ENCODE results near the gene PRKG2.
"Not testable (repeated sequence)": the region's sequence is repeated elsewhere in the genome, so short reads cannot be mapped to it uniquely, and the experiment has no call there.

The PRKG2 gene

DNA sequence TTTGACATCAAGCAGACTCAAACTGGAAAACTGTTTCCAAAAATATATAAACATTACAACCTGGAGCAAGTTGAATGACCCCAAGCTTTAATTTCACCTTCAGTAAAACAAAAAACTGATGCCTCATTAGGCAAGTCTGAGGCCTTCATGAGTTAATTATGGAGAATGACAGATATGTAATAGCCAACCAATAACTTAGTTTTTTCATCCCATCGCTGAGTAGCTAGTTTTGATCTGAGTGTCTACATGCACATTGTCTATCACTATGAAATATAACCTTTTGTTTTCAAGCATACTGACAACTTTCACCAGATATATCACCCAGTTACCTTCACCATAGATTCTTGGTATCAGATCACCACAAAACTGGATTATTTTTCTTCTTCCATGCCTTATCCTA, 16.4 kb downstream of the PRKG2 start:
- FAIRE-seq, result no peak
- DNase-seq (ENCODE audit: insufficient read length, low spot score), result no peak
- TF ChIP-seq POLR2A (IDR thresholded peaks at IDR 0.05; ENCODE audit: low read depth, low read length), result no peak

DNA sequence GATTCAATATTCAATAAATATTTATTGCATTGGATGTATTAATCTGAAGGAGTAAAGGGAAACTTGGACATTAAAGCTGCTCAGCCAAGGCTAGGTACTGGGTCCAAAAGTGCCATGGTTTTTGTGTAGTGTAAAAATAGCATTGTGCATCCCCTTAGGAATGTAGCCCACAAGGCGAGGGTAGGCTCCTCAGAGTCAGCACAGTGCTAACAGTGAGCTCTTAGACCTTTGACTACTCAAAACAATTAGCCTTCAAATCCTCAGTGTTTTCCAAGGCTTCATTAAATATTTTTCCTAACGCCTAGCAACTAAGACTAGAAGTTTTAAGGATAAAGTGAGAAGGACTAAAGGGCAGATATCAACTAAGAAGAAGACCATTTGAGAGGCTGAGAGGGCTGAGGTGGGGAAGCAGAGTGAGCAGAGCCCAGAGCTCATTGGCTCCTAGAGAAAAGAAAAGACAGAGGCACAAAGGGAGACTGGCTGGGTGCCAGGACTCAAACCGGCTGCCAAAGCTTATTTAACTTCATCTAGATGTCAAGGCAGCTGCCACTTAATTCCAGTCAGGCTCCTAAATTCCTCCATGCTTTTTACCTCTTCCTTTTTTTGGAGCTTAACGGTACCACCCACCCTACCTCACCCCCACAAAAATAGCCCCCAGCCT, 17.0 kb downstream of the PRKG2 start:
- FAIRE-seq (no peak), DNase-seq (ENCODE audit: insufficient read length, low spot score) (no peak)
- TF ChIP-seq POLR2A (IDR thresholded peaks at IDR 0.05; ENCODE audit: low read depth, low read length), result no peak

GRCh38 chr4:81196126-81196650, 18.8 kb downstream of the PRKG2 start:
- FAIRE-seq, result no peak
- no peak for DNase-seq (ENCODE audit: insufficient read length, low spot score)
- no peak for TF ChIP-seq POLR2A (IDR thresholded peaks at IDR 0.05; ENCODE audit: low read depth, low read length)

GRCh38 chr4:81195475-81195874, 19.5 kb downstream of the PRKG2 start:
- FAIRE-seq (no peak), DNase-seq (ENCODE audit: insufficient read length, low spot score) (no peak)
- TF ChIP-seq POLR2A (IDR thresholded peaks at IDR 0.05; ENCODE audit: low read depth, low read length), result no peak

GRCh38 chr4:81194286-81194685, 20.7 kb downstream of the PRKG2 start:
- no peak for TF ChIP-seq POLR2A (IDR thresholded peaks at IDR 0.05; ENCODE audit: low read depth, low read length)
- DNase-seq (ENCODE audit: insufficient read length, low spot score) (no peak), FAIRE-seq (no peak)

- FAIRE-seq (no peak), DNase-seq (ENCODE audit: insufficient read length, low spot score) (no peak)
- TF ChIP-seq POLR2A (IDR thresholded peaks at IDR 0.05; ENCODE audit: low read depth, low read length), result no peak
Observed at GRCh38 chr4:81180916-81181315, 34.1 kb downstream of the PRKG2 start.

- TF ChIP-seq POLR2A (IDR thresholded peaks at IDR 0.05; ENCODE audit: low read depth, low read length), result no peak
- FAIRE-seq, result no peak
- no peak for DNase-seq (ENCODE audit: insufficient read length, low spot score)
Observed at GRCh38 chr4:81179326-81179725, 35.7 kb downstream of the PRKG2 start.

DNA sequence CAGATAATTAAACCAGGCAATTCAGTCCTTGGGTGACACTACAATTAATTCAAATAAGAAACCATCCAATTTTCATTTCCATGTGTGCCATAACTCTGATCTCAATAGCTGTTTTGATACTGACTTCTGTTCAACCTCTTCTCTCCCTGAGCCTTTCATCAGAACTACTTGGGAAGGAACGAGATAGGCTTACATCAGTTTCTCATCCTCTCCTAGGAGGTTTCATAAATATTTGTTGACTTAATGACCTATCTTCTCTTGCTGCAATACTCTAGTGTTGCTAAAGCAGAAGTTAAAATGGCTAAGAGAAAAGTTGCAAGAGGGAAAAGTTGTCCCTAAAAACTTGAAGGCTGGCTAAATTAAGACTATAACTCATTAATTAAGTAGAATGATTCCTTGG, 41.8 kb downstream of the PRKG2 start:
- FAIRE-seq, result no peak

GRCh38 chr4:81166458-81167160, 48.4 kb downstream of the PRKG2 start:
- no peak for DNase-seq (ENCODE audit: insufficient read length, low spot score)
- no peak for FAIRE-seq
- no peak for TF ChIP-seq POLR2A (IDR thresholded peaks at IDR 0.05; ENCODE audit: low read depth, low read length)

More for the DNA sequence above, 41.8 kb downstream of the PRKG2 start:
- no peak for TF ChIP-seq POLR2A (IDR thresholded peaks at IDR 0.05; ENCODE audit: low read depth, low read length)
- no peak for DNase-seq (ENCODE audit: insufficient read length, low spot score)

DNA sequence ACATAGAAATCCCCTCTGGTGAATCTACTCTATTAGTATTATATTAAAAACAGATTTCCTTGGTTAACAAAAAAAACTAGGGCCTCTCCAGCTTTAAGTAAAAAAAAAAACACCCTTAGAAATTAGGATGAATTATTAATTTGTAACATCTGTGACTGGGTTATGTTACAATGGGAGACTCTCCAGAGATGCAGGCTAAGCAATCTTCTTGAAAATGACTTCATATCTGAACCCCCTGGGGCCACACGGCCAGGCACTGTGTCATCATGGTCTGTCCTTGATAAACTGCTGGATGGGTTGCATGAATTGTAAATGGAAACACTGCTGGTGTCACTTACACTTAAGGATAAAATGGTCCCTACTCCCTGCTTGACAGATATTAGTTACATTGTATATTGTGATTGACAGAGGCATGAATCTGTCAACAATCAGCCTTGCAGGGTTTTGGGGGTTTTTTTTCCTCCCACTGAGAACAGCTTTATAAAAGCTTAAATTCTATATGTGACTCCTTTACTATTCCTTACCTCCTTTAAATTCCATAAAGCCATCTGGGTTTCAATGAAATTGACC, 49.1 kb downstream of the PRKG2 start:
- TF ChIP-seq POLR2A (IDR thresholded peaks at IDR 0.05; ENCODE audit: low read depth, low read length), result no peak
- FAIRE-seq (no peak), DNase-seq (ENCODE audit: insufficient read length, low spot score) (no peak)

DNA sequence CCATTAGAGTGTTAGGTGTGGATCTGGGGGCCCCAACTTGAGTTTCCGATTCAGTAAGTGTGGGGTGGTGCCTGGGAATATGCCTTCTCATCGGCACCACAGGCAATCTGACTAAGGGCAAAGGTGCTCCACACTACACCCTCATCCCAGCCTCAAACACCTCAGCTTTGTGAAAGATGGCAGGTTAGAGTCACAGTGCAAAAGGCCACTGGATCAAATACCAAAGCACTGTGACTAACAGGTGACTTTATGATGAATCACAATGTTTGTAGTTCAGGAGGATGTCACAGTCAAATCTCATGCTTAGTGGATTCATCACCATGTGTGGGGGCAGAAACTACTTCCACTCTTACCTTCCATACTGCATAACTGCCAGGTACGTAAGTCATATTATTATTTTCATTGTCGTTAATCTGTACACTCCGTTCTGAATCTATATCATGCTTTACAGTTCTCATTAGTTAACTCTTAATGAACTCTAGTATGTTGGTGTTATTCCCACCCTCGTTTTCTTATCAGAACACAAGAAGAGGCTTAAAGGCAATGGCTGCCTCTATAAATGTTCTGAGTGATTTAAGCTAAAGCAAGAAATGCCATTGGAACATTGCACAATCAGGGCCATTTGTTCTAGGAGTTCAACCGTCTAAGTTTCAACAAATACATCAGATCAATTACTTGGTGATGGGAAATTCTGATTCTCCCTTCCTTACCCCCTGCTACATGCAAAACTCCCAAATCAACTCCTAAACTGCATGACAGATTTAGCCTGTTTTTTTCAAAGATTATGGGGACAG, 50.2 kb downstream of the PRKG2 start:
- no peak for TF ChIP-seq POLR2A (IDR thresholded peaks at IDR 0.05; ENCODE audit: low read depth, low read length)
- FAIRE-seq, result peak; percentile 91
- peak; percentile 1 for DNase-seq (ENCODE audit: insufficient read length, low spot score)

DNA sequence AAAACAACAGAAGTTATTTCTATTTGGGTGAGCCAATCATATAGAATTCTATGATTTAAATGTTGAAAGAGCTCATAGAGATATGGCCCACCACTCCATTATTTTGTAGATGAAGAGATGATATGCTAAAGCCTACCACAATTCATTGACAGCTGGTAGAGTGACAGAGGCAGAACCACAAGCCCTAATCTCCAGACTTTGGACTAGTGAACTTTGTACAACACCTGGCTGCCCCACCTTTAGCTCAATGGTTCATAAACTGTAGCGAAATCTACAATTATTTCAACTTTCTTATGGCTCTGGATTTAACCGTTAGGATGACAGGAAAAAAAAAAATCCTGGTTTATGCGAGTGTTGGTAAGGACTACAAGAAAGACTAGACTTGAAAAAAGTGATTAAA, 50.9 kb downstream of the PRKG2 start:
- no peak for DNase-seq (ENCODE audit: insufficient read length, low spot score)
- no peak for FAIRE-seq
- no peak for TF ChIP-seq POLR2A (IDR thresholded peaks at IDR 0.05; ENCODE audit: low read depth, low read length)

GRCh38 chr4:81162752-81163458, 52.1 kb downstream of the PRKG2 start:
- TF ChIP-seq POLR2A (IDR thresholded peaks at IDR 0.05; ENCODE audit: low read depth, low read length), result no peak
- FAIRE-seq, result no peak
- DNase-seq (ENCODE audit: insufficient read length, low spot score), result no peak

- not testable (repeated sequence) for DNase-seq (ENCODE audit: insufficient read length, low spot score); FAIRE-seq
Observed at GRCh38 chr4:81153714-81154323, 61.2 kb downstream of the PRKG2 start.
